RWPE2 (cell line): ENCODE data around the gene ARHGEF7.

ENCODE experiments used
- ATAC-seq: fragments of 200-7000 bp; cut with Tn5 transposase; 3 replicates; pipeline ENCODE4 v1.9.1; 2021; ENCODE audit warnings: low read depth
- DNase-seq: peaks from one replicate; pipeline ENCODE4 v3.0.0-alpha.2; 2020; ENCODE audit warnings: low spot score
- H3K27ac ChIP-seq: fragments of 450-650 bp; 2 replicates; pipeline ENCODE4 v1.5.1; 2017; ENCODE audit warnings: mild to moderate bottlenecking; ENCODE audit not compliant: poor library complexity, severe bottlenecking
- H3K27me3 ChIP-seq: fragments of 250-450 bp; sonication (Bioruptor Pico); 2 replicates; pipeline ENCODE4 v1.5.1; 2021; ENCODE audit warnings: mild to moderate bottlenecking, moderate library complexity; ENCODE audit not compliant: insufficient read depth, poor library complexity, severe bottlenecking
- H3K36me3 ChIP-seq: fragments of 250-450 bp; sonication (Bioruptor Pico); 2 replicates; pipeline ENCODE4 v1.5.1; 2020; ENCODE audit warnings: low read depth, mild to moderate bottlenecking, moderate library complexity
- H3K4me1 ChIP-seq: fragments of 250-450 bp; sonication (Bioruptor Pico); 2 replicates; pipeline ENCODE4 v1.5.1; 2021; ENCODE audit warnings: mild to moderate bottlenecking, moderate library complexity; ENCODE audit not compliant: insufficient read depth, poor library complexity, severe bottlenecking
- H3K4me3 ChIP-seq: fragments of 250-450 bp; sonication (Bioruptor Pico); 2 replicates; pipeline ENCODE4 v1.5.1; 2021; ENCODE audit warnings: mild to moderate bottlenecking, moderate library complexity; ENCODE audit not compliant: severe bottlenecking
- H3K9me3 ChIP-seq: fragments of 250-450 bp; sonication (Bioruptor Pico); 2 replicates; pipeline ENCODE4 v1.5.1; 2021; ENCODE audit warnings: mild to moderate bottlenecking, moderate library complexity; ENCODE audit not compliant: severe bottlenecking
- CTCF ChIP-seq: fragments of 450-650 bp; IDR thresholded peaks from one replicate; pipeline ENCODE4 v1.5.1; 2017; ENCODE audit warnings: mild to moderate bottlenecking, moderate library complexity; ENCODE audit not compliant: poor library complexity, severe bottlenecking

The ARHGEF7 gene

GRCh38 chr13:111347438-111347837 lies 232.3 kb downstream of the ARHGEF7 start:
- Histone ChIP-seq H3K9me3 (no peaks in the 10 kb centered on the region), H3K27me3 (peaks cover 10% of the 10 kb centered on the region)
- DNase-seq: no peak

GRCh38 chr13:111353508-111353907 lies 238.4 kb downstream of the ARHGEF7 start:
- no peaks in the 10 kb centered on the region for H3K36me3 ChIP-seq
- TF ChIP-seq CTCF: no peak
- DNase-seq (no peak), ATAC-seq (no peak)
- peaks cover 27% of the 10 kb centered on the region for H3K27me3 ChIP-seq
- no peak overlapping the region for H3K27ac ChIP-seq
- no peak overlapping the region for H3K4me3 ChIP-seq
- H3K9me3 ChIP-seq: no peaks in the 10 kb centered on the region
- no peaks in the 10 kb centered on the region for H3K4me1 ChIP-seq

More at GRCh38 chr13:111347438-111347837, 232.3 kb downstream of the ARHGEF7 start:
- TF ChIP-seq CTCF: no peak
- H3K4me3 ChIP-seq: no peak overlapping the region
- no peak overlapping the region for H3K27ac ChIP-seq
- no peaks in the 10 kb centered on the region for H3K4me1 ChIP-seq
- no peak for ATAC-seq
- no peaks in the 10 kb centered on the region for H3K36me3 ChIP-seq

- Histone ChIP-seq H3K4me1 (no peaks in the 10 kb centered on the region), H3K9me3 (no peaks in the 10 kb centered on the region), H3K4me3 (no peak overlapping the region), H3K27me3 (peaks cover 27% of the 10 kb centered on the region), H3K27ac (no peak overlapping the region), H3K36me3 (no peaks in the 10 kb centered on the region)
- no peak for TF ChIP-seq CTCF
- ATAC-seq (no peak), DNase-seq (no peak)
These were observed 239.7 kb downstream of the ARHGEF7 start for GRCh38 chr13:111354789-111355188.
